Ectodermal cell (in vitro differentiated cells): ENCODE measurements around the gene KRTAP4-3.
"Not testable (repeated sequence)": the region's sequence is repeated elsewhere in the genome, so short reads cannot be mapped to it uniquely, and the experiment has no call there.

ENCODE experiments used
- H3K27ac ChIP-seq: 2 replicates; pipeline ENCODE4 v1.7.0; 2013; ENCODE audit warnings: mild to moderate bottlenecking, low read depth, low read length; ENCODE audit not compliant: insufficient read depth, poor library complexity, severe bottlenecking
- H3K27me3 ChIP-seq: 2 replicates; pipeline ENCODE4 v1.7.0; 2013; ENCODE audit warnings: mild to moderate bottlenecking, low read length; ENCODE audit not compliant: insufficient read depth, control insufficient read depth, poor library complexity, severe bottlenecking
- H3K36me3 ChIP-seq: one replicate; pipeline ENCODE4 v1.7.0; 2013; ENCODE audit warnings: low read length; ENCODE audit not compliant: control insufficient read depth, insufficient read depth
- H3K4me1 ChIP-seq: one replicate; pipeline ENCODE4 v1.7.0; 2013; ENCODE audit warnings: low read length; ENCODE audit not compliant: control insufficient read depth, insufficient read depth
- H3K4me3 ChIP-seq: 2 replicates; pipeline ENCODE4 v1.7.0; 2013; ENCODE audit warnings: low read depth, low read length, control low read depth; ENCODE audit not compliant: insufficient read depth
- H3K9me3 ChIP-seq: 2 replicates; pipeline ENCODE4 v1.7.0; 2013; ENCODE audit warnings: mild to moderate bottlenecking, low read length, moderate library complexity; ENCODE audit not compliant: control insufficient read depth
- WGBS, 2 experiments: methylation state at CpG; one replicate each; pipeline ENCODE4 v1.1.7; 2013; ENCODE audit warnings: missing lambda C conversion rate in 2 of 2; 5-methylcytosine and 5-hydroxymethylcytosine counted together

KRTAP4-3 gene

GRCh38 chr17:41139865-41140264, 28.2 kb downstream of the KRTAP4-3 start:
- not testable (repeated sequence) for H3K27me3 ChIP-seq, H3K27ac ChIP-seq, H3K4me3 ChIP-seq, H3K4me1 ChIP-seq, H3K36me3 ChIP-seq, H3K9me3 ChIP-seq
- WGBS, 2 experiments: 87 to 91% methylated on average over 12 of the region's 12 CpGs

- no peaks in the 10 kb centered on the region for H3K27me3 ChIP-seq
- 93 to 97% methylated on average over 2 of the region's 2 CpGs for WGBS, 2 experiments
- no peak overlapping the region for H3K27ac ChIP-seq
- H3K36me3 ChIP-seq: no peaks in the 10 kb centered on the region
- no peaks in the 10 kb centered on the region for H3K9me3 ChIP-seq
- no peaks in the 10 kb centered on the region for H3K4me1 ChIP-seq
- no peak overlapping the region for H3K4me3 ChIP-seq
Observed at GRCh38 chr17:41133880-41134735, 33.9 kb downstream of the KRTAP4-3 start.

- Histone ChIP-seq H3K27ac (no peak overlapping the region), H3K27me3 (no peaks in the 10 kb centered on the region), H3K9me3 (no peaks in the 10 kb centered on the region), H3K36me3 (no peaks in the 10 kb centered on the region), H3K4me1 (no peaks in the 10 kb centered on the region), H3K4me3 (no peak overlapping the region)
- 96 to 99% methylated on average over 3 of the region's 3 CpGs for WGBS, 2 experiments
Observed at GRCh38 chr17:41131979-41132378, 36.0 kb downstream of the KRTAP4-3 start.

GRCh38 chr17:41127371-41127770, 40.6 kb downstream of the KRTAP4-3 start:
- no peaks in the 10 kb centered on the region for H3K9me3 ChIP-seq
- 88 to 100% methylated on average over 1 of the region's 1 CpG for WGBS, 2 experiments
- H3K4me3 ChIP-seq: no peak overlapping the region
- H3K27me3 ChIP-seq: no peaks in the 10 kb centered on the region
- H3K36me3 ChIP-seq: no peaks in the 10 kb centered on the region
- H3K27ac ChIP-seq: no peak overlapping the region
- no peaks in the 10 kb centered on the region for H3K4me1 ChIP-seq

GRCh38 chr17:41126412-41126811, 41.6 kb downstream of the KRTAP4-3 start:
- Histone ChIP-seq H3K9me3 (no peaks in the 10 kb centered on the region), H3K4me3 (no peak overlapping the region), H3K27ac (no peak overlapping the region), H3K36me3 (no peaks in the 10 kb centered on the region), H3K27me3 (no peaks in the 10 kb centered on the region), H3K4me1 (no peaks in the 10 kb centered on the region)
- WGBS, 2 experiments: 94% methylated on average over 3 of the region's 3 CpGs; no CpG with 5 or more reads in 1 of the 2 experiments

- Histone ChIP-seq H3K4me1 (no peaks in the 10 kb centered on the region), H3K4me3 (no peak overlapping the region), H3K27me3 (no peaks in the 10 kb centered on the region), H3K27ac (no peak overlapping the region), H3K9me3 (no peaks in the 10 kb centered on the region), H3K36me3 (no peaks in the 10 kb centered on the region)
- 100% methylated on average over 1 of the region's 2 CpGs for WGBS, 2 experiments
Observed at GRCh38 chr17:41125064-41125463, 43.0 kb downstream of the KRTAP4-3 start.

GRCh38 chr17:41123991-41124371, 44.0 kb downstream of the KRTAP4-3 start, which contains the start of gene KRTAP4-12:
Gene KRTAP4-12, minus strand, starts transcription at chr17:41124182. Its CDS starts 60 bp downstream, at chr17:41124122.
- H3K4me3 ChIP-seq, H3K9me3 ChIP-seq, H3K27ac ChIP-seq, H3K27me3 ChIP-seq, H3K4me1 ChIP-seq, H3K36me3 ChIP-seq: not testable (repeated sequence)
- 83 to 85% methylated on average over 3 of the region's 3 CpGs for WGBS, 2 experiments

- H3K4me1 ChIP-seq, H3K27ac ChIP-seq, H3K36me3 ChIP-seq, H3K27me3 ChIP-seq, H3K4me3 ChIP-seq, H3K9me3 ChIP-seq: not testable (repeated sequence)
- WGBS, 2 experiments: 87 to 89% methylated on average over 12 of the region's 12 CpGs
Observed at GRCh38 chr17:41123292-41123990, 44.6 kb downstream of the KRTAP4-3 start.

GRCh38 chr17:41121742-41122141, 46.3 kb downstream of the KRTAP4-3 start:
- Histone ChIP-seq H3K27ac (no peak overlapping the region), H3K9me3 (no peaks in the 10 kb centered on the region), H3K27me3 (no peaks in the 10 kb centered on the region), H3K36me3 (no peaks in the 10 kb centered on the region), H3K4me1 (no peaks in the 10 kb centered on the region), H3K4me3 (no peak overlapping the region)
- 93 to 95% methylated on average over 2 of the region's 2 CpGs for WGBS, 2 experiments
